CD4-positive, alpha-beta memory T cell (primary cell): ENCODE measurements around the gene ZNF709. TPM values are rescaled to one million over a fixed set of nuclear protein-coding genes. Genes with fewer than 3 reads are reported as not detected.
"Not testable (repeated sequence)": the region's sequence is repeated elsewhere in the genome, so short reads cannot be mapped to it uniquely, and the experiment has no call there.

ENCODE experiments used
- CTCF ChIA-PET: fragments of 350-600 bp; sonication (Branson Sonifier 250); formaldehyde crosslinking; loops from one replicate; lab custom pipeline; 2021; ENCODE audit warnings: inconsistent platforms; ENCODE audit not compliant: partially characterized antibody; lab: Charles Lee
- POLR2A ChIA-PET: fragments of 350-600 bp; sonication (Branson Sonifier 250); formaldehyde crosslinking; loops from one replicate; lab custom pipeline; 2021; ENCODE audit not compliant: partially characterized antibody; lab: Charles Lee
- DNase-seq, 5 donors: peaks; one replicate each; pipeline versions ENCODE4 v3.0.0 to v3.0.0-alpha.2; 2020 to 2022; ENCODE audit warnings: mixed read lengths in 1 of 5
- H3K27ac ChIP-seq: one replicate; pipeline ENCODE4 v1.7.0; 2013; ENCODE audit warnings: low read depth, low read length
- H3K27me3 ChIP-seq: 2 replicates; pipeline ENCODE4 v1.7.0; 2013; ENCODE audit warnings: mild to moderate bottlenecking, low read length, moderate library complexity; ENCODE audit not compliant: insufficient read depth
- H3K36me3 ChIP-seq: 2 replicates; pipeline ENCODE4 v1.7.0; 2013; ENCODE audit warnings: mild to moderate bottlenecking, low read length, moderate library complexity; ENCODE audit not compliant: insufficient read depth
- H3K4me1 ChIP-seq: 2 replicates; pipeline ENCODE4 v1.7.0; 2013; ENCODE audit warnings: mild to moderate bottlenecking, low read length, moderate library complexity; ENCODE audit not compliant: insufficient read depth
- H3K4me3 ChIP-seq, 2 donors: one replicate each; pipeline ENCODE4 v1.7.0; 2013; ENCODE audit warnings: low read length in 2 of 2, mild to moderate bottlenecking in 1 of 2
- H3K9me3 ChIP-seq, 2 donors: one replicate each; pipeline ENCODE4 v1.7.0; 2013; ENCODE audit warnings: low read length in 2 of 2, control low read depth in 1 of 2; ENCODE audit not compliant: control insufficient read depth in 1 of 2
- H3K27ac Mint-ChIP-seq, 7 donors: one replicate each; pipeline ENCODE4 v1.8.0; 2020 to 2021; ENCODE audit warnings: mixed read lengths in 7 of 7, mild to moderate bottlenecking in 6 of 7, inconsistent platforms in 3 of 7, moderate library complexity in 3 of 7
- H3K27me3 Mint-ChIP-seq, 2 donors: one replicate each; pipeline ENCODE4 v1.8.0; 2020 to 2021; ENCODE audit warnings: mixed read lengths in 2 of 2
- H3K36me3 Mint-ChIP-seq, 2 donors: one replicate each; pipeline ENCODE4 v1.8.0; 2020 to 2021; ENCODE audit warnings: mixed read lengths in 2 of 2, inconsistent platforms in 1 of 2, mild to moderate bottlenecking in 1 of 2
- H3K4me1 Mint-ChIP-seq, 4 donors: one replicate each; pipeline ENCODE4 v1.8.0; 2020 to 2021; ENCODE audit warnings: mixed read lengths in 4 of 4, mild to moderate bottlenecking in 1 of 4
- H3K4me3 Mint-ChIP-seq, 8 donors: one replicate each; pipeline ENCODE4 v1.8.0; 2020 to 2021; ENCODE audit warnings: mixed read lengths in 8 of 8, mild to moderate bottlenecking in 7 of 8, moderate library complexity in 6 of 8, inconsistent platforms in 3 of 8
- H3K9me3 Mint-ChIP-seq, 8 donors: one replicate each; pipeline ENCODE4 v1.8.0; 2020 to 2021; ENCODE audit warnings: mixed read lengths in 8 of 8, mild to moderate bottlenecking in 5 of 8, inconsistent platforms in 3 of 8, moderate library complexity in 1 of 8
- intact Hi-C: fragments of 100-400 bp; cut with micrococcal nuclease; formaldehyde crosslinking; loops from one replicate; pipeline ENCODE4 v1.15.1; 2023
- polyA plus RNA-seq, 2 donors: library from polyadenylated mRNA; unstranded; fragments of 300-500 nt; fragmentation: Illumina TruSeq; gene quantifications; one replicate each; pipeline ENCODE4 v1.2.3, GENCODE V29; 2021
- total RNA-seq, 2 experiments: library from RNA; stranded (reverse); gene quantifications; one replicate each; pipeline ENCODE4 v1.2.3, GENCODE V29; 2021

The ZNF709 gene
- total and polyA plus RNA-seq, 4 experiments from 2014 or later: 1.1 to 9.6 (median 4.7) TPM

DNA sequence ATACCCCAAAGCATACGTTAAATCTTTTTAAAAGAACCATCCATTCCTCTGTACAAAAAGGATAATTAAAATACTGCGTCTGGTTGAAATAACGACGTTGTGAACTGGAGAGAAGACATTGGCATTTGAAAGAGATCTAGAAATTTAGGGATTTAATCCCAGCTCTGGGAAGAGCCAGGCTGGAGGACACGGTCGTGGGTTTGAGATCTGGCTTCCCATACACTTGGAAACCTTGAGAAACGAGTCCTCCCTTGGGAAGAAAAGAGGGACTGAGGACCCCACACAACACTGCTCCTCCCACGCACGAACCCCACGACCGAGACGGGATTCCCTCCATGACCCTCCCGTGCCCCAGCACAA is 625 bp downstream of the ZNF709 start:
- no peaks in the 10 kb centered on the region for H3K27me3 Mint-ChIP-seq
- no peaks in the 10 kb centered on the region for H3K9me3 ChIP-seq
- POLR2A ChIA-PET: interaction anchor here (1.6 to 4.2 kb wide), 3 partner anchors 12 to 150 kb away, joined by 6 to 31 read pairs (median 7); partner anchors contain the start of genes ZNF443 and ZNF563
- peaks cover 0 to 6% of the 10 kb centered on the region in 2 donors for H3K36me3 Mint-ChIP-seq
- peak overlapping the region; percentile 94 to 98 (median 96) for H3K4me3 Mint-ChIP-seq
- intact Hi-C loops: loop anchor here (1.0 to 2.0 kb wide), 3 partner anchors 11 to 67 kb away; partner anchors contain the start of genes ZNF443 and ZNF564
- no peaks in the 10 kb centered on the region for H3K27me3 ChIP-seq
- CTCF ChIA-PET: interaction anchor here (1.0 kb wide), 1 partner anchor 12 kb away, joined by 5 read pairs; no protein-coding TSS in a partner anchor
- H3K9me3 Mint-ChIP-seq: no peaks in the 10 kb centered on the region
- peaks cover 28% of the 10 kb centered on the region for H3K4me1 ChIP-seq
- H3K27ac ChIP-seq: peak overlapping the region; percentile 77
- peak overlapping the region; percentile 91 to 99 for H3K4me3 ChIP-seq
- H3K27ac Mint-ChIP-seq: peak overlapping the region in 6 of 7 donors; percentile 33 to 97 (median 94)
- no peak for DNase-seq
- H3K4me1 Mint-ChIP-seq: peaks cover 23 to 36% (median 28%) of the 10 kb centered on the region in 4 donors
- H3K36me3 ChIP-seq: no peaks in the 10 kb centered on the region

DNA sequence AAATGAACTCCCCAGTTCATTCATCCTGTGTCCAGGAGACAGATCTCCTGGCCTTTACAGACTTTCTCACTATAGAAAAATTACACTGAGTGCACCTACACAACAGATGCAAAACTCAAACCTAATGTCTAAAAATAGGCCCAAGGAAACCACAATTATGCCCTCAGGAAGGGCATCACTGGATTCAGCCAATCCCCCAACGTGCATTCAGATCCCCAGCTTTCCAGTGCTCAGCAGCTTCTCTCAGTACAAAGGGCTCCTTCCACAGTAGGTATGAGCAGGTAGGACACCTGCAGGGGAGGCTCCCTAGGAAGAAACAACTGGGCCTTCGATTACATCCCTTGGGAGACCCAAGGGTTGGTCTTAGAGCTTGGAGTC is 2.1 kb downstream of the ZNF709 start:
- H3K4me3 ChIP-seq: no peak overlapping the region
- H3K4me1 ChIP-seq: peaks cover 41% of the 10 kb centered on the region
- ChIA-PET POLR2A (interaction anchor here (0.8 to 4.2 kb wide), 2 partner anchors 13 to 24 kb away, joined by 3 to 31 read pairs; no protein-coding TSS in a partner anchor), CTCF (interaction anchor here (0.9 kb wide), 1 partner anchor 13 kb away, joined by 3 read pairs; no protein-coding TSS in a partner anchor)
- peak overlapping the region; percentile 23 to 72 (median 58) for H3K4me3 Mint-ChIP-seq
- H3K27ac Mint-ChIP-seq: peak overlapping the region in 5 of 7 donors; percentile 57 to 79 (median 67)
- intact Hi-C loops: no loop called here
- H3K4me1 Mint-ChIP-seq: peaks cover 31 to 50% (median 41%) of the 10 kb centered on the region in 4 donors
- H3K27me3 ChIP-seq: no peaks in the 10 kb centered on the region
- no peak for DNase-seq
- H3K9me3 ChIP-seq: no peaks in the 10 kb centered on the region
- H3K36me3 ChIP-seq: no peaks in the 10 kb centered on the region
- no peaks in the 10 kb centered on the region for H3K27me3 Mint-ChIP-seq
- H3K27ac ChIP-seq: peak overlapping the region; percentile 26
- peaks cover 0 to 6% of the 10 kb centered on the region in 2 donors for H3K36me3 Mint-ChIP-seq
- H3K9me3 Mint-ChIP-seq: no peaks in the 10 kb centered on the region

DNA sequence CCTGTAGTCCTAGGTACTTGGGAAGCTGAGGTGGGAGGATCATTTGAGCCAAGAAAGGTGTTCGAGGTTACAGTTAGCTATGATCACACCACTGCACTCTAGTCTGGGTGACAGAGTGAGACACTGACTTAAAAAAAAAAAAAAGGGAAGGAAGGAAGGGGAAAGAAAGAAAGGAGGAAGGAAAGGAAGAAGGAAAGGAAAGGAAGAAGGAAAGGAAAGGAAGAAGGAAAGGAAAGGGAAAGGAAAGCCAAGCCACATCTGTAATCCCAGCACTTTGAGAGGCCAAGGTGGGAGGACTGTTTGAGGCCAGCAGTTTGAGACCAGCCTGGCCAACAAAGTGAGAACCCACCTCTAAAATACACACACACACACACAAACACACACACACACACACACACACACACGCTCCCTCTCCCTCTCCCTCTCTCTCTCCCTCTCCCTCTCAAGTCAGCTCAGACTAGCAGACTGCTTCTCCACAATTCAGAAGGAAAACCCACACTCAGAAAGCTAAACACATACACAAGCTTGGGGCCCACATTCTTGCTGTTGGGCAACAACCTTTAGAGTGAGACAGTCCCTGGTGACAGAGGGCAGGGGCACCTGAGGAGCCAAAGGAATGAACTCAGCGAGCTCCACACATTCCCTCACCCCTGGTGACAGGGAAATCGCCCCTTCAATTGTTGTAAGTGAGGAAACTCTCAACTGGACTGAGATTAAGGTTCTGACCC is 2.7 kb downstream of the ZNF709 start:
- ChIA-PET CTCF (interaction anchor here (0.9 kb wide), 1 partner anchor 14 kb away, joined by 3 read pairs; no protein-coding TSS in a partner anchor), POLR2A (interaction anchor here (0.7 to 4.2 kb wide), 2 partner anchors 14 to 421 kb away, joined by 3 to 31 read pairs; no protein-coding TSS in a partner anchor)
- Mint-ChIP-seq H3K4me3 (peak overlapping the region; percentile 23 to 72 (median 54)), H3K27me3 (no peaks in the 10 kb centered on the region), H3K36me3 (peaks cover 0 to 6% of the 10 kb centered on the region in 2 donors), H3K9me3 (no peaks in the 10 kb centered on the region), H3K27ac (peak overlapping the region in 6 of 7 donors; percentile 27 to 93 (median 79)), H3K4me1 (peaks cover 31 to 50% (median 41%) of the 10 kb centered on the region in 4 donors)
- Histone ChIP-seq H3K4me3 (no peak overlapping the region), H3K36me3 (no peaks in the 10 kb centered on the region), H3K9me3 (no peaks in the 10 kb centered on the region), H3K27ac (peak overlapping the region; percentile 26), H3K27me3 (no peaks in the 10 kb centered on the region), H3K4me1 (peaks cover 41% of the 10 kb centered on the region)
- no peak for DNase-seq
- intact Hi-C loops: no loop called here

DNA sequence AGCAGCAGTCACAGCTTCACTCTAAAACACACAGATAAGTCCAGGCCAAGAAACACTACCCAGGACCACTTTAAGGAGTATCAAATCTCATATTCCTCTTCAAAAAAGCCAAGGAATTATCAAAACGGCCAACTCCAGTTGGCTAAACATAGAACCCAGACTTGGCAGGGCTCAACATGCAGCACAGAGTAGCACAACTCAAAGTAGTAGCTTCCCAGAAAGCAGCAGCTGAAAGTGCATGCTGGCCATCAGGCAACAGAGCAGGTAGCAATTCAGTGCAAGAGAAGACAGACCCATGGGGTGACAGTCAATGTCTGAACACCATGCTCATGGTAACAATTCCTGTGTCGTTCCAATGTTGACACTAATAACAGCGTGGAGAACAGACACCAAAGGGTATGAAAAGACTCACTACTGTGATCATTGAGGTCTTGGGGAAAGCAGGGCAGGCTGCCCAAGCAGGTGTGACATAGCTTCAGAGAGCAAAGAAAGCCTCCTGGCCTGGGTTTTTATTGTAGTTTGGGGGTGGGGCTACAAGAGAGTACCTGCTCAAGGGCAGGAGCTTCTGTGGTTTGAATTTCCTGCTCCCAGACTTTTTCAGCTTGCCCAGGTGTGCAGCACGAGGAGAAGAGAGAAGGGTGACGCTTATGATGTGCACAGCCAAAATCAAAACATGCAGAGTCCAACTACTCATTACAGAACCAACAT is 6.2 kb downstream of the ZNF709 start:
- Mint-ChIP-seq H3K27ac (peak overlapping the region; percentile 17 to 83 (median 58)), H3K27me3 (no peaks in the 10 kb centered on the region), H3K4me3 (peak overlapping the region in 3 of 8 donors; percentile 23 to 26 (median 25)), H3K36me3 (peaks cover 5 to 9% of the 10 kb centered on the region in 2 donors), H3K9me3 (peaks cover 0 to 6% (median 0%) of the 10 kb centered on the region in 8 donors), H3K4me1 (peaks cover 25 to 38% (median 28%) of the 10 kb centered on the region in 4 donors)
- no peak for DNase-seq
- Histone ChIP-seq H3K4me1 (peaks cover 28% of the 10 kb centered on the region), H3K36me3 (no peaks in the 10 kb centered on the region), H3K27ac (no peak overlapping the region), H3K27me3 (no peaks in the 10 kb centered on the region), H3K9me3 (no peaks in the 10 kb centered on the region), H3K4me3 (no peak overlapping the region)
- ChIA-PET POLR2A (interaction anchor here (1.0 to 1.3 kb wide), 2 partner anchors 17 to 145 kb away, joined by 3 read pairs; partner anchors contain the start of gene ZNF563), CTCF (interaction anchor here (2.1 kb wide), 1 partner anchor 17 kb away, joined by 7 read pairs; no protein-coding TSS in a partner anchor)
- intact Hi-C loops: no loop called here

DNA sequence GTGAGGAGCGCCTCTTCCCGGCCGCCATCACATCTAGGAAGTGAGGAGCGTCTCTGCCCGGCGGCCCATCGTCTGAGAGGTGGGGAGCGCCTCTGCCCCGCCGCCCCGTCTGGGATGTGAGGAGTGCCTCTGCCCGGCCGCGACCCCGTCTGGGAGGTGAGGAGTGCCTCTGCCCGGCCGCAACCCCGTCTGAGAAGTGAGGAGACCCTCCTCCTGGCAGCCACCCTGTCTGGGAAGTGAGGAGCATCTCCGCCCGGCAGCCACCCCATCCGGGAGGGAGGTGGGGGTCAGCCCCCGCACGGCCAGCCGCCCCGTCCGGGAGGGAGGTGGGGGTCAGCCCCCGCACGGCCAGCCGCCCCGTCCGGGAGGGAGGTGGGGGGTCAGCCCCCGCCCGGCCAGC is 17.0 kb downstream of the ZNF709 start:
- H3K36me3 Mint-ChIP-seq: peaks cover 41 to 47% of the 10 kb centered on the region in 2 donors

DNA sequence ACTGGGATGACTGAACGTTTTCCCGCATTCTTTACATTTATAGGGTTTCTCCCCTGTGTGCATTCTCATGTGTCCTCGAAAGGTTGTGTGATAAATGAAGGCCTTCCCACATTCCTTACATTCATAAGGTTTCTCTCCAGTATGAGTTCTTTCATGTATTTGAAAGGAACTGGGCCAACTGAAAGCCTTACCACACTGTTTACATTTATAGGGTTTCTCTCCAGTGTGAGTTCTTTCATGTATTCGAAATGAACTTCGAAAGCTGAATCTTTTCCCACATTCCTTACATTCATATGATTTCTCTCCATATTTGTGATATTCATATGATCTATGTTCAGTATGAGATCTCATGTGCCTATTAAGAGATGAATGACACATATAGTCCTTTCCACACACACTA is 19.4 kb downstream of the ZNF709 start:
- no peak for DNase-seq
- Mint-ChIP-seq H3K27ac (no peak overlapping the region), H3K9me3 (peaks cover 0 to 80% (median 58%) of the 10 kb centered on the region in 8 donors), H3K4me1 (peaks cover 0 to 2% (median 0%) of the 10 kb centered on the region in 4 donors), H3K36me3 (peaks cover 47 to 49% of the 10 kb centered on the region in 2 donors), H3K4me3 (no peak overlapping the region), H3K27me3 (no peaks in the 10 kb centered on the region)
- no peaks in the 10 kb centered on the region for H3K27me3 ChIP-seq
- H3K36me3 ChIP-seq: peaks cover 6% of the 10 kb centered on the region
- H3K9me3 ChIP-seq: peaks cover 0 to 37% of the 10 kb centered on the region in 2 donors
- CTCF ChIA-PET: no interaction called here
- H3K27ac ChIP-seq: no peak overlapping the region
- H3K4me1 ChIP-seq: no peaks in the 10 kb centered on the region
- intact Hi-C loops: no loop called here
- no peak overlapping the region for H3K4me3 ChIP-seq
- POLR2A ChIA-PET: no interaction called here

More for the DNA sequence above, 17.0 kb downstream of the ZNF709 start:
- H3K27ac ChIP-seq, CTCF ChIA-PET, H3K27me3 ChIP-seq, H3K27me3 Mint-ChIP-seq, intact Hi-C loops, H3K4me1 ChIP-seq, H3K4me3 Mint-ChIP-seq, H3K4me3 ChIP-seq, POLR2A ChIA-PET, H3K27ac Mint-ChIP-seq, H3K4me1 Mint-ChIP-seq, H3K36me3 ChIP-seq, DNase-seq: not testable (repeated sequence)
- H3K9me3 Mint-ChIP-seq: peaks cover 0 to 77% (median 52%) of the 10 kb centered on the region in 8 donors
- peaks cover 0 to 28% of the 10 kb centered on the region in 2 donors for H3K9me3 ChIP-seq
